Caco-2 (cell line): Measurements from ENCODE around the gene HSD17B11. TPM values are rescaled to one million over a fixed set of nuclear protein-coding genes. Genes with fewer than 3 reads are reported as not detected.

Source experiments
- BruUV-seq: library from RNA; stranded (reverse); fragments of 400-500 nt; replicated peaks from 2 replicates; lab custom pipeline; 2021; lab: Mats Ljungman, UMichigan
- CTCF ChIA-PET: fragments of 300-600 bp; sonication (Branson Sonifier 250); formaldehyde crosslinking; loops from one replicate; lab custom pipeline; 2022; ENCODE audit warnings: antibody characterized with exemption; lab: Charles Lee
- POLR2A ChIA-PET: fragments of 300-600 bp; sonication (Branson Sonifier 250); formaldehyde crosslinking; loops from one replicate; lab custom pipeline; 2022; ENCODE audit warnings: antibody characterized with exemption; lab: Charles Lee
- DNase-seq, 2 experiments: peaks; one replicate each; pipeline versions ENCODE4 v3.0.0 to v3.0.0-alpha.2; 2020 to 2022
- H3K27me3 ChIP-seq: replicated peaks from 2 replicates; pipeline ENCODE4 v1.6.0; 2011; ENCODE audit warnings: low read length; ENCODE audit not compliant: control insufficient read depth, insufficient read depth
- H3K36me3 ChIP-seq: 2 replicates; pipeline ENCODE4 v1.5.1; 2011; ENCODE audit warnings: low read length; ENCODE audit not compliant: control insufficient read depth, insufficient read depth
- H3K4me1 ChIP-seq: fragments of 250-450 bp; sonication (Bioruptor Pico); 2 replicates; pipeline ENCODE4 v1.5.1; 2020; ENCODE audit warnings: mild to moderate bottlenecking
- H3K4me3 ChIP-seq: 2 replicates; pipeline ENCODE4 v1.5.1; 2011; ENCODE audit warnings: low read depth, mild to moderate bottlenecking, control low read depth, low read length
- H3K9me3 ChIP-seq: fragments of 250-450 bp; sonication (Bioruptor Pico); 2 replicates; pipeline ENCODE4 v1.5.1; 2020; ENCODE audit warnings: mild to moderate bottlenecking, moderate library complexity
- H3K27ac Mint-ChIP-seq: one replicate; pipeline ENCODE4 v1.8.0; 2022; ENCODE audit warnings: mixed read lengths; ENCODE audit not compliant: unreplicated experiment
- H3K27me3 Mint-ChIP-seq: one replicate; pipeline ENCODE4 v1.8.0; 2022; ENCODE audit warnings: mixed read lengths; ENCODE audit not compliant: insufficient read depth, unreplicated experiment
- H3K36me3 Mint-ChIP-seq: one replicate; pipeline ENCODE4 v1.8.0; 2022; ENCODE audit warnings: mild to moderate bottlenecking, mixed read lengths; ENCODE audit not compliant: insufficient read depth, unreplicated experiment
- H3K4me1 Mint-ChIP-seq: one replicate; pipeline ENCODE4 v1.8.0; 2022; ENCODE audit warnings: low read depth, mixed read lengths; ENCODE audit not compliant: unreplicated experiment
- H3K4me3 Mint-ChIP-seq: one replicate; pipeline ENCODE4 v1.8.0; 2022; ENCODE audit warnings: mild to moderate bottlenecking, moderate library complexity, mixed read lengths; ENCODE audit not compliant: unreplicated experiment
- H3K9me3 Mint-ChIP-seq: one replicate; pipeline ENCODE4 v1.8.0; 2022; ENCODE audit warnings: mixed read lengths; ENCODE audit not compliant: unreplicated experiment
- intact Hi-C: fragments of 100-400 bp; cut with micrococcal nuclease; formaldehyde crosslinking; loops from one replicate; pipeline ENCODE4 v1.10.0; 2022; ENCODE audit not compliant: unreplicated experiment
- total RNA-seq: library from RNA; stranded (reverse); gene quantifications from 2 replicates; pipeline ENCODE4 v1.2.3, GENCODE V29; 2022
- TF ChIP-seq, protein P1 (sequence below), 2 experiments: fragments of 200-600 bp in 1 of 2; IDR thresholded peaks; 1 replicate in 1 of 2; 2 replicates in 1 of 2; pipeline versions ENCODE4 v1.5.1 to v1.8.0; 2011 to 2022; ENCODE audit warnings: antibody characterized with exemption in 1 of 2, control low read depth in 1 of 2, inconsistent platforms in 1 of 2, low read depth in 1 of 2, low read length in 1 of 2, mild to moderate bottlenecking in 1 of 2, moderate library complexity in 1 of 2; ENCODE audit not compliant: insufficient read depth in 1 of 2, severe bottlenecking in 1 of 2, unreplicated experiment in 1 of 2

Gene HSD17B11
- total RNA-seq, 1 experiment from 2014 or later, result 42.8 TPM

DNA sequence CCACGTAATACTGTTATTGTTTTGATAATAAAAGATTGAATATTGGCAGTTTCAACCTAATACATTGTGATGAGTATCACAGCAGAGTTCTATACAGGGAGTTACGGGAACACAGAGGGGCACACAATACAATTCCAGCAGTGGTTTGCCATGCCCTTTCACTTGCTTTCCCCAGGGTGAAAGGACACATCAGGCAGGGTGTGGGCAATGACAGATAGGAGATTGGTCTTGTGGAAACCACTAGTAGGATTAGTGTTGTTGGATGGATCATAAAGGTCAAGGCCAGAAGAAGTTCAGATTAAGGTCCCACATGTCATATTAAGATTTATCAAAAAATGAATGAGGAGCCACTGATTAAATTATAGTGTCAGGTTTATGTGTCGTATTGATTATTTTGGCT is 8.1 kb downstream of the HSD17B11 start:
- no TSS peak for BruUV-seq
- H3K9me3 ChIP-seq, result no peaks in the 10 kb centered on the region; the same call in 1 of the 2 replicates
- Mint-ChIP-seq H3K27ac (no peak overlapping the region), H3K9me3 (peaks cover 12% of the 10 kb centered on the region), H3K4me3 (no peak overlapping the region), H3K36me3 (peaks cover 45% of the 10 kb centered on the region), H3K4me1 (peaks cover 16% of the 10 kb centered on the region), H3K27me3 (no peaks in the 10 kb centered on the region)
- no peaks in the 10 kb centered on the region for H3K4me1 ChIP-seq
- CTCF ChIA-PET, result no interaction called here
- intact Hi-C loops, result no loop called here
- no peaks in the 10 kb centered on the region; the same call in 1 of the 2 replicates for H3K36me3 ChIP-seq
- no peak for DNase-seq
- POLR2A ChIA-PET, result no interaction called here
- TF ChIP-seq, protein P1, sequence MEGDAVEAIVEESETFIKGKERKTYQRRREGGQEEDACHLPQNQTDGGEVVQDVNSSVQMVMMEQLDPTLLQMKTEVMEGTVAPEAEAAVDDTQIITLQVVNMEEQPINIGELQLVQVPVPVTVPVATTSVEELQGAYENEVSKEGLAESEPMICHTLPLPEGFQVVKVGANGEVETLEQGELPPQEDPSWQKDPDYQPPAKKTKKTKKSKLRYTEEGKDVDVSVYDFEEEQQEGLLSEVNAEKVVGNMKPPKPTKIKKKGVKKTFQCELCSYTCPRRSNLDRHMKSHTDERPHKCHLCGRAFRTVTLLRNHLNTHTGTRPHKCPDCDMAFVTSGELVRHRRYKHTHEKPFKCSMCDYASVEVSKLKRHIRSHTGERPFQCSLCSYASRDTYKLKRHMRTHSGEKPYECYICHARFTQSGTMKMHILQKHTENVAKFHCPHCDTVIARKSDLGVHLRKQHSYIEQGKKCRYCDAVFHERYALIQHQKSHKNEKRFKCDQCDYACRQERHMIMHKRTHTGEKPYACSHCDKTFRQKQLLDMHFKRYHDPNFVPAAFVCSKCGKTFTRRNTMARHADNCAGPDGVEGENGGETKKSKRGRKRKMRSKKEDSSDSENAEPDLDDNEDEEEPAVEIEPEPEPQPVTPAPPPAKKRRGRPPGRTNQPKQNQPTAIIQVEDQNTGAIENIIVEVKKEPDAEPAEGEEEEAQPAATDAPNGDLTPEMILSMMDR (IDR thresholded peaks at IDR 0.05; ENCODE audit: insufficient read depth in 1 of 2, low read depth in 1 of 2, low read length in 1 of 2, severe bottlenecking in 1 of 2, unreplicated experiment in 1 of 2), result no peak
- no peaks in the 10 kb centered on the region for H3K27me3 ChIP-seq
- H3K4me3 ChIP-seq, result no peak overlapping the region

DNA sequence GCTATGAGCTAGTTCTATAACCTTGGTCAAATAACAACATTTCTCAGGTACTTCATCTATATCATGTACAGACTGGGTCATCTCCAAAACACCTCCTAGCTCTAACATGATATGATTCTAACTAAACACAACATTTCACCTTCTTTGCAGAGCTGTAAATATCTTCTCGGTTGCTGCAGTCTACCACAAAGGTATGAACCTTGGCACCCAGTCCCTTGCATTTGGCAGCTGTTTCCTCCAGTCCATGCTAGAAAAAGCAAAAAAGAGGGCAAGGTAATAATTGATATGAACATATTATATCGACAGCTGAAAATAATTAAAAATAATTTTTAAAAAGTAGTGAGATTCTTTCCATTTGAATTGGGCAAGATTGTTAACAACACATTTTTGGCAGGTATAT is 8.9 kb downstream of the HSD17B11 start:
- intact Hi-C loops, result no loop called here
- TF ChIP-seq, protein P1 (IDR thresholded peaks at IDR 0.05; ENCODE audit: insufficient read depth in 1 of 2, low read depth in 1 of 2, low read length in 1 of 2, severe bottlenecking in 1 of 2, unreplicated experiment in 1 of 2), result no peak

DNA sequence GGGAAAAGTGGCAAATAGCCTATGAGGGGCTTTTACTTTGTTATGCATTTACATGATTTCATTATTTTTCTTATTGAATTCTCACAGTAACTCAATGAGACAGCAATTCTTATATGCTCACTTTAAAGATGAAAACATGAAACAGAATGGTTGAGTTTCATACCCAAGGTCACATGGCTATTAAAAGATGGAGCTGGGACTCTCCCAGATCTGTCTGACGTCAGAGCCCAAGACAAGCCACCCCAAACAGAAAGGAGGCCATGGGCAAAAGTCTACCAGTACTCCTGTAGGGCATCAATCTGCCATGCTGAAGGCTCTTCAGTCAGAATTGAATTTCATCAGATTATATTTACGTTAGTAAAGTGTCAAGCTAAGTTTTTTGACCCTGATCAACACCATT is 13.2 kb downstream of the HSD17B11 start:
- intact Hi-C loops, result loop anchor here (5.0 kb wide), 1 partner anchor 69 kb away; no protein-coding TSS in a partner anchor
- H3K4me3 ChIP-seq, result no peak overlapping the region
- H3K4me1 Mint-ChIP-seq, result no peaks in the 10 kb centered on the region
- no peaks in the 10 kb centered on the region for H3K9me3 ChIP-seq
- H3K36me3 ChIP-seq, result no peaks in the 10 kb centered on the region
- H3K27me3 ChIP-seq, result no peaks in the 10 kb centered on the region
- H3K27me3 Mint-ChIP-seq, result no peaks in the 10 kb centered on the region
- TF ChIP-seq, protein P1 (IDR thresholded peaks at IDR 0.05; ENCODE audit: insufficient read depth in 1 of 2, low read depth in 1 of 2, low read length in 1 of 2, severe bottlenecking in 1 of 2, unreplicated experiment in 1 of 2), result no peak
- no peak for DNase-seq
- H3K27ac Mint-ChIP-seq, result no peak overlapping the region
- H3K4me1 ChIP-seq, result peaks cover 4% of the 10 kb centered on the region
- POLR2A ChIA-PET, result no interaction called here
- H3K9me3 Mint-ChIP-seq, result no peaks in the 10 kb centered on the region
- CTCF ChIA-PET, result no interaction called here
- no peak overlapping the region for H3K4me3 Mint-ChIP-seq
- peaks cover 29% of the 10 kb centered on the region for H3K36me3 Mint-ChIP-seq
- BruUV-seq, result no TSS peak

More for the DNA sequence above, 8.9 kb downstream of the HSD17B11 start:
- H3K36me3 ChIP-seq, result no peaks in the 10 kb centered on the region; the same call in 1 of the 2 replicates
- H3K9me3 ChIP-seq, result no peaks in the 10 kb centered on the region; the same call in 1 of the 2 replicates
- Mint-ChIP-seq H3K36me3 (peaks cover 45% of the 10 kb centered on the region), H3K9me3 (peaks cover 12% of the 10 kb centered on the region), H3K4me1 (peaks cover 8% of the 10 kb centered on the region), H3K27me3 (no peaks in the 10 kb centered on the region), H3K27ac (no peak overlapping the region), H3K4me3 (no peak overlapping the region)
- no peaks in the 10 kb centered on the region for H3K27me3 ChIP-seq
- POLR2A ChIA-PET, result no interaction called here
- H3K4me3 ChIP-seq, result no peak overlapping the region
- CTCF ChIA-PET, result no interaction called here
- DNase-seq, result no peak
- BruUV-seq, result no TSS peak
- no peaks in the 10 kb centered on the region for H3K4me1 ChIP-seq
